OCI-LY1 (cell line): Measurements from ENCODE around the gene EDEM3.

Experiments
- H2AFZ ChIP-seq: fragments of 200-600 bp; sonication (generic), shearing (Covaris generic); 2 replicates; pipeline ENCODE4 v1.6.0; 2014; ENCODE audit warnings: antibody characterized with exemption, mild to moderate bottlenecking, low read length
- H3F3A ChIP-seq: fragments of 200-600 bp; sonication (generic), shearing (Covaris generic); 2 replicates; pipeline ENCODE4 v1.6.0; 2014; ENCODE audit warnings: mild to moderate bottlenecking, antibody characterized with exemption, low read length, moderate library complexity; ENCODE audit not compliant: insufficient read depth
- H3K27ac ChIP-seq: fragments of 200-600 bp; sonication (generic); 2 replicates; pipeline ENCODE4 v1.5.1; 2014; ENCODE audit warnings: low read length, mixed run types, mild to moderate bottlenecking, low read depth; ENCODE audit not compliant: poor library complexity, severe bottlenecking
- H3K27me3 ChIP-seq: fragments of 200-600 bp; sonication (generic); 2 replicates; pipeline ENCODE4 v1.6.0; 2014; ENCODE audit warnings: antibody characterized with exemption, mild to moderate bottlenecking, low read length, moderate library complexity; ENCODE audit not compliant: insufficient read depth
- H3K36me3 ChIP-seq: fragments of 200-600 bp; sonication (generic); 2 replicates; pipeline ENCODE4 v1.6.1; 2014; ENCODE audit warnings: mild to moderate bottlenecking, antibody characterized with exemption, low read length, moderate library complexity, mixed read lengths; ENCODE audit not compliant: insufficient read depth
- H3K4me1 ChIP-seq: fragments of 200-600 bp; sonication (generic); 2 replicates; pipeline ENCODE4 v1.5.1; 2014; ENCODE audit warnings: mild to moderate bottlenecking, low read length, moderate library complexity; ENCODE audit not compliant: insufficient read depth, severe bottlenecking
- H3K4me2 ChIP-seq: fragments of 200-600 bp; sonication (generic), shearing (Covaris generic); 2 replicates; pipeline ENCODE4 v1.6.1; 2014; ENCODE audit warnings: low read length
- H3K4me3 ChIP-seq: fragments of 200-600 bp; sonication (generic); 2 replicates; pipeline ENCODE4 v1.5.1; 2014; ENCODE audit warnings: low read length, low read depth, mild to moderate bottlenecking, mixed read lengths; ENCODE audit not compliant: poor library complexity, severe bottlenecking
- H3K79me2 ChIP-seq: fragments of 200-600 bp; shearing (Covaris generic); 2 replicates; pipeline ENCODE4 v1.6.1; 2016; ENCODE audit warnings: mixed run types, low read length, mixed read lengths; ENCODE audit not compliant: insufficient read depth
- H3K9ac ChIP-seq: fragments of 200-600 bp; sonication (generic), shearing (Covaris generic); 2 replicates; pipeline ENCODE4 v1.6.1; 2014; ENCODE audit warnings: mild to moderate bottlenecking, low read length, mixed read lengths
- H3K9me2 ChIP-seq: fragments of 200-600 bp; sonication (generic), shearing (Covaris generic); 2 replicates; pipeline ENCODE4 v1.6.1; 2014; ENCODE audit warnings: low read depth, mild to moderate bottlenecking, low read length, mixed read lengths
- H3K9me3 ChIP-seq: fragments of 200-600 bp; shearing (Covaris generic); 2 replicates; pipeline ENCODE4 v1.6.1; 2014; ENCODE audit warnings: low read length, mixed read lengths
- H4K20me1 ChIP-seq: fragments of 200-600 bp; sonication (generic), shearing (Covaris generic); 2 replicates; pipeline ENCODE4 v1.6.0; 2016; ENCODE audit warnings: mild to moderate bottlenecking, low read length; ENCODE audit not compliant: insufficient read depth
- EZH2 ChIP-seq: fragments of 200-600 bp; sonication (generic), shearing (Covaris generic); IDR thresholded peaks from 2 replicates; pipeline ENCODE4 v1.8.0; 2017; ENCODE audit warnings: borderline replicate concordance, mixed run types, mild to moderate bottlenecking, antibody characterized with exemption, low read length, moderate library complexity, mixed read lengths
- TF ChIP-seq, protein P1 (sequence below): fragments of 200-600 bp; sonication (generic), shearing (Covaris generic); IDR thresholded peaks from 2 replicates; pipeline ENCODE4 v1.5.1; 2017; ENCODE audit warnings: mild to moderate bottlenecking, antibody characterized with exemption, low read length, moderate library complexity, mixed read lengths

Gene EDEM3

DNA sequence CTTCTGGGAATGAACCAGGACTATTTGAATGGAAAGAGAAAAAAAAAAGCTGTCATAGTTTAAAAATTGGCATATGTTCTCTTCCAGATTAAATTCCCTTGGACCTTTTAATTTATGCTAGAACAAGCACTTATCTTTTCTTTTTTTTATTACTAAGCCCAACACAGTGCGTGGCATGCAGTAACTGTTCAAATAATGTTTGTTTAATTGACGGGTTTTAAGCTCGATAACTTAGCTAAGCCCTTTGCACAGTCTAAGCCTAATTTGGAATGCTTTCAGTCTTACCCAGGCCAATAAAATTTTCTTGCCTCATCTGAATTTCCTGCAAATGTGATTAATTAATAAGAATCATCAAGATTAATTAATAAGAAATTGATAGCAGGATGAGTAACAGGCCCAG lies 39.3 kb upstream of the EDEM3 start:
- no peak overlapping the region for H3K27ac ChIP-seq
- TF ChIP-seq EZH2 = no peak
- TF ChIP-seq, protein P1, sequence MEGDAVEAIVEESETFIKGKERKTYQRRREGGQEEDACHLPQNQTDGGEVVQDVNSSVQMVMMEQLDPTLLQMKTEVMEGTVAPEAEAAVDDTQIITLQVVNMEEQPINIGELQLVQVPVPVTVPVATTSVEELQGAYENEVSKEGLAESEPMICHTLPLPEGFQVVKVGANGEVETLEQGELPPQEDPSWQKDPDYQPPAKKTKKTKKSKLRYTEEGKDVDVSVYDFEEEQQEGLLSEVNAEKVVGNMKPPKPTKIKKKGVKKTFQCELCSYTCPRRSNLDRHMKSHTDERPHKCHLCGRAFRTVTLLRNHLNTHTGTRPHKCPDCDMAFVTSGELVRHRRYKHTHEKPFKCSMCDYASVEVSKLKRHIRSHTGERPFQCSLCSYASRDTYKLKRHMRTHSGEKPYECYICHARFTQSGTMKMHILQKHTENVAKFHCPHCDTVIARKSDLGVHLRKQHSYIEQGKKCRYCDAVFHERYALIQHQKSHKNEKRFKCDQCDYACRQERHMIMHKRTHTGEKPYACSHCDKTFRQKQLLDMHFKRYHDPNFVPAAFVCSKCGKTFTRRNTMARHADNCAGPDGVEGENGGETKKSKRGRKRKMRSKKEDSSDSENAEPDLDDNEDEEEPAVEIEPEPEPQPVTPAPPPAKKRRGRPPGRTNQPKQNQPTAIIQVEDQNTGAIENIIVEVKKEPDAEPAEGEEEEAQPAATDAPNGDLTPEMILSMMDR = no peak
- H2AFZ ChIP-seq = no peak overlapping the region
- no peak overlapping the region for H3K4me2 ChIP-seq
- H3K9me3 ChIP-seq = no peaks in the 10 kb centered on the region
- H3K36me3 ChIP-seq = no peaks in the 10 kb centered on the region
- H3K9me2 ChIP-seq = no peaks in the 10 kb centered on the region
- H3K4me1 ChIP-seq = no peaks in the 10 kb centered on the region
- H3K27me3 ChIP-seq = no peaks in the 10 kb centered on the region
- H3K79me2 ChIP-seq = no peaks in the 10 kb centered on the region
- no peaks in the 10 kb centered on the region for H4K20me1 ChIP-seq
- no peaks in the 10 kb centered on the region for H3F3A ChIP-seq
- no peak overlapping the region for H3K9ac ChIP-seq
- no peak overlapping the region for H3K4me3 ChIP-seq

DNA sequence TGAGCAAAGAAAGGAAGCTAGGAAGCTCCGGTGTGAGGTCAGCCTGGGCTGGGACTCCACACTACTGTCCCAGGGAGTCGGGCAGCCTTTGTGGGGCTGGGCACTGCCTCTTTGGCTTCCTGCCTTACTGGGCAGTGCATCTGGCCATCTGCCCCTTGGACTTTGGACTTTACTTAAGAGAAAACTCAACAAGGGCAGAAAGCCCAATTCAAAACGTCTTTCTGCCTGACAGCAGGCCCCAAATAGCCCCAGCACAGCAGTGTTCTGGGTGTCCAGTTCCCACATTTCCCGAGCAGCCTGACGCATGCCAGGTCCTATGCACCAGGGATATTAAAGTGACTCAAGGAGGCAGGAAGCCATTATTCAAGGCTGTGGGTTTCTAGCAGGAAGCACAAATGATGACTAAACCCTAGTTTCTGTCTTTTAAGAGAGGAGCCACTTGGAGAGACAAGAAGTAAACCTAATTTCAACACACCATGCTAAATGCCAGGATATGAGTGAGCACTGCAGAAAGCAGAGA lies 37.9 kb upstream of the EDEM3 start:
- H3K9me2 ChIP-seq = no peaks in the 10 kb centered on the region
- no peaks in the 10 kb centered on the region for H3F3A ChIP-seq
- no peak overlapping the region for H2AFZ ChIP-seq
- H3K9ac ChIP-seq = no peak overlapping the region
- no peaks in the 10 kb centered on the region for H4K20me1 ChIP-seq
- H3K36me3 ChIP-seq = no peaks in the 10 kb centered on the region
- H3K4me2 ChIP-seq = no peak overlapping the region
- no peak overlapping the region for H3K27ac ChIP-seq
- no peaks in the 10 kb centered on the region for H3K27me3 ChIP-seq
- TF ChIP-seq, protein P1 = no peak
- TF ChIP-seq EZH2 = no peak
- no peaks in the 10 kb centered on the region for H3K4me1 ChIP-seq
- no peaks in the 10 kb centered on the region for H3K79me2 ChIP-seq
- H3K4me3 ChIP-seq = no peak overlapping the region
- H3K9me3 ChIP-seq = no peaks in the 10 kb centered on the region

DNA sequence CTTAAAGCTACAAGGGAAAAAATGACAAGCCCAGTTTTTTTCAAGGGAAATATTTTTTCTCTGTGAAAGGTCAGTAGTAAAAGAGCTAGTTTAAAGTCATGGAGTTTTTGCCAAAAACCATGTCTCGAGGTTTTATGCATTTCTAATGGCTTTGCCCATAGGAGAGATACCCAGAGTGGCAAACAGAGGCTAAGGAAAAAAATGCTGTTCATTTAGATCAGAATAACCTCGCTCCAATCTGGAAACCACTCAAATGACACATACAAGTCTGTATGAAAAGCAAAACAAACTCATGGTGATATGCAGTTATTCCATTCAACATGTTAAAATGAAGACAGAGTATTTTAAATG lies 36.9 kb upstream of the EDEM3 start:
- Histone ChIP-seq H3K9me2 (no peaks in the 10 kb centered on the region), H2AFZ (no peak overlapping the region), H3K4me2 (no peak overlapping the region), H3K79me2 (no peaks in the 10 kb centered on the region), H4K20me1 (no peaks in the 10 kb centered on the region), H3K4me1 (peaks cover 4% of the 10 kb centered on the region), H3K9me3 (no peaks in the 10 kb centered on the region), H3F3A (no peaks in the 10 kb centered on the region), H3K36me3 (no peaks in the 10 kb centered on the region), H3K27me3 (no peaks in the 10 kb centered on the region), H3K9ac (no peak overlapping the region), H3K27ac (no peak overlapping the region), H3K4me3 (no peak overlapping the region)
- TF ChIP-seq EZH2 = no peak
- TF ChIP-seq, protein P1 = no peak
